Erythroblast (primary cell): ENCODE data around the gene RAB11FIP3.

Source experiments
- GATA1 ChIP-seq: IDR thresholded peaks from 2 replicates; pipeline ENCODE4 v1.6.1; 2011; ENCODE audit warnings: low read depth, mild to moderate bottlenecking, control low read depth, low read length, moderate library complexity
- POLR2A ChIP-seq: IDR thresholded peaks from 2 replicates; pipeline ENCODE4 v1.6.1; 2011; ENCODE audit warnings: mild to moderate bottlenecking, low read length

DNA sequence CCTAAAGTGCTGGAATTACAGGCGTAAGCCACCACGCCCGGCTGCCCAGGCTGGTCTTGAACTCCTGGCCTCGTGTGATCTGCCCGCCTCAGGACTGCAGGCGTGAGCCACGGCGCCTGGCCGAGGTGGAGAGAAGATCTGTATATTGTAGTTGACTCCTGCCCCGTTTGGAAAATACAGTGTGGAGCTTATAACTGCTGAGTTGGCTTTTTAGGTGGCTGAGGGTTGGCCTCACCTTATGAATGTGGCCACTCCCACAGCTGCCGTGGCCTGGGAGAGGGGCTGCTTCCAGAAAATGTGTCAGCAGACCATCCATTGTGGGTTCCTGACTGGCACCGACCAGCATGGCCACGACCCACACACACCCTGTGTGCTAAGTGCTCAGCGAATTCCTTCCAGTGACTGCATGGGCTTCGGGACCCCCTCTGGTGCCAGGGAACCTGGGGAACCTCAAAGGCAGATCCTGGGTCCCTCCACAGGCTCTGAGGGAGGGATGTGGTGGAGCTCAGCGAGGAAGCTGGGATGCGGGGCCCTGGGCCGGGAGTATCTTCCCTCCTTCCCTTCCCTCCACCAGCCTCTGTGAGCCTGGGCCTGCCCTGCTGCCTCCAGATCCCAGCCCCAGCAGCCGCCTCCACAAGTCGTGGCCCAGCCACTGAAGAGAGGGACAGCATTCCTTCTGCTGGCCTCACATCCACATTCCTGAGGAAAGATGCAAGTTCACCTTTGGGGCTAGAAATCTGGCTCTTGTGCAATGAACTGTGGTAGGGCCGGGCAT, 10.9 kb upstream of the RAB11FIP3 start:
- TF ChIP-seq POLR2A (no peak), GATA1 (no peak)
